ENCODE data around the gene HRH2.

- TF ChIP-seq CTCF (IDR thresholded peaks at IDR 0.05) (no peak), EZH2 (IDR thresholded peaks at IDR 0.05; ENCODE audit: borderline replicate concordance, insufficient read depth, low read depth, low read length, poor library complexity, severe bottlenecking) (no peak)
Measured at GRCh38 chr5:175746851-175747250, 89.0 kb downstream of the HRH2 start.
